Lower lobe of right lung (tissue), 2 donors: ENCODE results near the gene CLUH. TPM values are rescaled to one million over a fixed set of nuclear protein-coding genes. Genes with fewer than 3 reads are reported as not detected.
"Not testable (repeated sequence)": the region's sequence is repeated elsewhere in the genome, so short reads cannot be mapped to it uniquely, and the experiment has no call there.

Source experiments
- ATAC-seq, 2 donors: fragments of 200-7000 bp; cut with Tn5 transposase; one replicate each; pipeline ENCODE4 v1.9.1; 2020 to 2022; ENCODE audit warnings: mild to moderate bottlenecking in 2 of 2, moderate library complexity in 2 of 2
- DNase-seq: peaks from one replicate; pipeline ENCODE4 v3.0.0-alpha.2; 2020
- H3K27ac ChIP-seq: fragments of 200-600 bp; one replicate; pipeline ENCODE4 v1.8.0; 2022
- H3K27me3 ChIP-seq: fragments of 200-600 bp; one replicate; pipeline ENCODE4 v1.8.0; 2022; ENCODE audit warnings: low read depth
- H3K36me3 ChIP-seq: fragments of 200-600 bp; one replicate; pipeline ENCODE4 v1.8.0; 2022; ENCODE audit warnings: mild to moderate bottlenecking
- H3K4me1 ChIP-seq: fragments of 200-600 bp; one replicate; pipeline ENCODE4 v1.8.0; 2022
- H3K4me3 ChIP-seq: fragments of 200-600 bp; one replicate; pipeline ENCODE4 v1.8.0; 2022; ENCODE audit warnings: mild to moderate bottlenecking
- H3K9me3 ChIP-seq: fragments of 200-600 bp; one replicate; pipeline ENCODE4 v1.8.0; 2022
- CTCF ChIP-seq: fragments of 200-600 bp; IDR thresholded peaks from one replicate; pipeline ENCODE4 v1.8.0; 2022; ENCODE audit warnings: antibody characterized with exemption, mild to moderate bottlenecking
- intact Hi-C: fragments of 100-400 bp; cut with DNase I; formaldehyde crosslinking; loops from one replicate; pipeline ENCODE4 v1.11.0; 2022
- total RNA-seq: library from RNA; stranded (reverse); fragmentation: NEBNext Ultra II Directional; extraction: Animal tissue kit (Norgen Biotek cat#: 25700); gene quantifications from one replicate; pipeline ENCODE4 v1.2.1, GENCODE V29; 2021
- donor health status: DM: no; HTN: yes; CAD: no; lungs with severe emphysema.

The CLUH gene
- total RNA-seq, 1 donor from 2014 or later: 48.8 TPM

GRCh38 chr17:2684549-2684948 is 27.0 kb downstream of the CLUH start:
- Histone ChIP-seq H3K27me3 (no peaks in the 10 kb centered on the region), H3K27ac (no peak overlapping the region), H3K4me1 (peaks cover 39% of the 10 kb centered on the region), H3K4me3 (no peak overlapping the region), H3K9me3 (no peaks in the 10 kb centered on the region), H3K36me3 (peaks cover 53% of the 10 kb centered on the region)
- DNase-seq (no peak), ATAC-seq (no peak)
- no peak for TF ChIP-seq CTCF
- intact Hi-C loops: no loop called here

DNA sequence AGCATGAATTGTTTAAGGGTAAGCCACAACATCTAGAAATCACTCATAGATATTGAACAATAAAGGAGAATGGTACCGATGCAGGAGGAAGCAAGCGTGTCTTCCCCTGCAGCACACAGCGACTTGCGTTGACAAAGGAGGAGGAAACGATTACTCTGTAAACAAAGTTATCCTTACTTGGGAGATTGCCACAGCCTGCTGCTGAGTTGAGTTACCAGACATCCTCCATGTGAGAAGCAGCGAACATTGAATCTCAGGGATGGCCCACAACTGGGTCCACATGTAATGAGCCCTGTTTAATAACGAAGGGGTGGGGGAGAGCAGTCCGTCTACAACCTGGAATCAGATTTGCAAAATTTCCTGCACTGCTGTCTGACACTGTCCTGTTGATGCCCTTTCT is 27.7 kb downstream of the CLUH start:
- intact Hi-C loops: no loop called here
- no peak for TF ChIP-seq CTCF
- Histone ChIP-seq H3K9me3 (no peaks in the 10 kb centered on the region), H3K27ac (no peak overlapping the region), H3K4me1 (peaks cover 33% of the 10 kb centered on the region), H3K4me3 (no peak overlapping the region), H3K27me3 (no peaks in the 10 kb centered on the region), H3K36me3 (peaks cover 55% of the 10 kb centered on the region)
- ATAC-seq (no peak), DNase-seq (no peak)

DNA sequence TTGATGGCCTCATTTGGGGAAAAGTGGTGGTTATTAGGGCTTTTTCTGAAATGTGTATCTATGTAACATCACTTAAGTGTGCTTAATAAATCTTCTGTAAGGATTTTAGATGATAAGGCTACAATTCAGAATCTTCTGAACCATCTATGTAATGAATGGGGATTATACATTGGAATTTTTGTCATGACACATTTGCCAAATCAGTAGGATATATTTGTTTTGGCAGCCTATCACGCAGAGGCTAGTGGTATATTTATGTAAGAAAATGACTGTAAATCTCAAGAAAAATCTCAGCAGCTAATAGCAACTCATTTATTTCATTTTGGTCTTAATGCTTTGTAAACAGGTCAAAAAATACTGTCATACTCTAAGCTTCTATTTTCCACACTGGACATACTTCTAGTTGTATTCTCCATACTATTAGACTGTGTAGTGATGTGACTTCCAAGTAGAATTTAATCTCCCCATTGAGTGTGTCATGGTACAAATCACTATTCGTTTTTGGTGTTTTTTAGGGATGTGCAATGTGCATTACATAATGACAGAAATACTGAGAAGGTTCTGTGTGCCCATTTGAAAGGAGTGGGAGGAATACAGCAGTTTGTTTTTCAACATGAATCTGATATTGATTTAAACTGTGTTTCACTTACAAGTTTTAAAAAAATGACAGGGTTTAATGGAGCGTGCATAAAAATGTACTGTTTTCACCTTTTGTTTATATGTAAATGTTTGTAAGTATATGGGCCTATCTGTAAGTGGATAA is 29.2 kb downstream of the CLUH start:
- DNase-seq (no peak), ATAC-seq (no peak)
- peaks cover 70% of the 10 kb centered on the region for H3K36me3 ChIP-seq
- no peaks in the 10 kb centered on the region for H3K9me3 ChIP-seq
- no peaks in the 10 kb centered on the region for H3K27me3 ChIP-seq
- no peak overlapping the region for H3K27ac ChIP-seq
- intact Hi-C loops: no loop called here
- no peak for TF ChIP-seq CTCF
- no peak overlapping the region for H3K4me3 ChIP-seq
- peaks cover 20% of the 10 kb centered on the region for H3K4me1 ChIP-seq

DNA sequence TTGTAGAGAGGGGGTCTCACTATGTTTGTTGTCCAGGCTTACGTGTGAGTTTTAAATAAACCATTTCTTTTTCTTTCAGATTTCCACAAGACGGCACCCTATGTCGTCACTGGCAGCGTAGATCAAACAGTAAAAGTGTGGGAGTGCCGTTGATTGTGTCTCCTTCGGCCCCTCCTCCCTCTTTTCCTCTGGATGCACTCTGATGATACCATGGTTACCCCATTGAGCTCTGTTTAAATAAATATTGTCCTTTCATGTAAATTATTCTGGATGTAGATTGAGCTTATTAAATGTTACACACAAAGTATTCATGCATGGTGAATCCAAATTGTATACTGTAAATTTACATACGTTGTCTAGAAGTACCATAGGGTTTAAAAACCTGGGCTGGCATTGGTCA is 29.9 kb downstream of the CLUH start:
- intact Hi-C loops: no loop called here
- H3K9me3 ChIP-seq: no peaks in the 10 kb centered on the region
- no peak overlapping the region for H3K4me3 ChIP-seq
- peaks cover 13% of the 10 kb centered on the region for H3K4me1 ChIP-seq
- H3K36me3 ChIP-seq: peaks cover 77% of the 10 kb centered on the region
- ATAC-seq (no peak), DNase-seq (no peak)
- H3K27ac ChIP-seq: no peak overlapping the region
- H3K27me3 ChIP-seq: no peaks in the 10 kb centered on the region
- TF ChIP-seq CTCF: no peak

- peaks cover 10% of the 10 kb centered on the region for H3K4me1 ChIP-seq
- H3K36me3 ChIP-seq: peaks cover 84% of the 10 kb centered on the region
- ATAC-seq: no peak
- no peak for TF ChIP-seq CTCF
- H3K9me3 ChIP-seq: no peaks in the 10 kb centered on the region
- intact Hi-C loops: no loop called here
- H3K27me3 ChIP-seq: no peaks in the 10 kb centered on the region
- no peak for DNase-seq
- no peak overlapping the region for H3K4me3 ChIP-seq
- H3K27ac ChIP-seq: no peak overlapping the region
Observed at GRCh38 chr17:2680961-2681360, 30.6 kb downstream of the CLUH start.

DNA sequence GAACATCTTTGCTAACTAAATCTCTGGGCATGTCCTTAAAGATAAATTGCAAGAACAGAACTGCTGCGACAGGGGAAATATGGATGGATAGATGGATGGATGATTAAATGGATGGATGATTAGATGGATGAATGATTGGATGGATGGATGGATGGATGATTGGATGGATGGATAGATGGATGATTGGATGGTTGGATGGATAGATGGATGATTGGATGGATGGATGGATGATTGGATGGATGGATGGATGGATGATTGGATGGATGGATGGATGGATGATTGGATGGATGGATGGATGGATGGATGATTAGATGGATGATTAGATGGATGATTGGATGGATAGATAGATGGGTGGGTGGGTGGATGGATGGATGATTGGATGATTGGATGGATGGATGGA is 32.3 kb downstream of the CLUH start:
- intact Hi-C loops: not testable (repeated sequence)

More for the DNA sequence above, 32.3 kb downstream of the CLUH start:
- H3K27me3 ChIP-seq, H3K27ac ChIP-seq, ATAC-seq, H3K4me3 ChIP-seq, H3K4me1 ChIP-seq, H3K9me3 ChIP-seq, DNase-seq: not testable (repeated sequence)
- H3K36me3 ChIP-seq: peaks cover 95% of the 10 kb centered on the region
